ENCODE results near the gene YARS2.

YARS2 gene

GRCh38 chr12:32789446-32789845 is 33.7 kb upstream of the YARS2 start:
- H2BK120ac ChIP-seq (ENCODE audit: low read depth, low read length) = no peak overlapping the region
- no peak overlapping the region for H2BK15ac ChIP-seq (replicated peaks; ENCODE audit: low read depth)
- H3K23ac ChIP-seq (ENCODE audit: low read length) = no peak overlapping the region
- no peaks in the 10 kb centered on the region for H3K36me3 ChIP-seq (ENCODE audit: control insufficient read depth, insufficient read depth, low read length)
- no peaks in the 10 kb centered on the region for H3K79me1 ChIP-seq (ENCODE audit: low read length)
- no peak overlapping the region for H2AK5ac ChIP-seq (ENCODE audit: low read length)
- no peak overlapping the region for H3K4me2 ChIP-seq (ENCODE audit: low read length)
- no peaks in the 10 kb centered on the region for H3K79me2 ChIP-seq (ENCODE audit: control insufficient read depth, insufficient read depth, low read length)
- no peak overlapping the region for H3K27ac ChIP-seq (ENCODE audit: low read depth, low read length)
- DNase-seq = no peak
- no peak overlapping the region for H3K9ac ChIP-seq (ENCODE audit: low read length)
- no peak overlapping the region for H3K4ac ChIP-seq (ENCODE audit: low read depth, low read length)
- no peak overlapping the region for H2BK5ac ChIP-seq (ENCODE audit: low read length)
- no peak overlapping the region for H4K8ac ChIP-seq (ENCODE audit: low read depth, low read length)
- no peak overlapping the region for H3K4me3 ChIP-seq (ENCODE audit: low read length)
- no peak overlapping the region for H4K5ac ChIP-seq (ENCODE audit: low read length)
- no peaks in the 10 kb centered on the region for H3K4me1 ChIP-seq (ENCODE audit: control insufficient read depth, low read depth, low read length)
- no peak overlapping the region for H3K56ac ChIP-seq (ENCODE audit: low read length)
- H3K27me3 ChIP-seq (ENCODE audit: insufficient read depth, low read length, poor library complexity) = no peaks in the 10 kb centered on the region
- H3K18ac ChIP-seq (ENCODE audit: low read length) = no peak overlapping the region

GRCh38 chr12:32788405-32788804 is 32.7 kb upstream of the YARS2 start:
- H3K79me2 ChIP-seq (ENCODE audit: control insufficient read depth, insufficient read depth, low read length) = no peaks in the 10 kb centered on the region
- no peak overlapping the region for H4K8ac ChIP-seq (ENCODE audit: low read depth, low read length)
- H3K4me3 ChIP-seq (ENCODE audit: low read length) = no peak overlapping the region
- no peaks in the 10 kb centered on the region for H3K4me1 ChIP-seq (ENCODE audit: control insufficient read depth, low read depth, low read length)
- H3K27me3 ChIP-seq (ENCODE audit: insufficient read depth, low read length, poor library complexity) = no peaks in the 10 kb centered on the region
- H2BK15ac ChIP-seq (replicated peaks; ENCODE audit: low read depth) = no peak overlapping the region
- no peaks in the 10 kb centered on the region for H3K79me1 ChIP-seq (ENCODE audit: low read length)
- H3K9ac ChIP-seq (ENCODE audit: low read length) = no peak overlapping the region
- H2AK5ac ChIP-seq (ENCODE audit: low read length) = no peak overlapping the region
- no peak overlapping the region for H3K4me2 ChIP-seq (ENCODE audit: low read length)
- no peak overlapping the region for H3K56ac ChIP-seq (ENCODE audit: low read length)
- H4K5ac ChIP-seq (ENCODE audit: low read length) = no peak overlapping the region
- H3K23ac ChIP-seq (ENCODE audit: low read length) = no peak overlapping the region
- H2BK120ac ChIP-seq (ENCODE audit: low read depth, low read length) = no peak overlapping the region
- no peak overlapping the region for H3K27ac ChIP-seq (ENCODE audit: low read depth, low read length)
- no peaks in the 10 kb centered on the region for H3K36me3 ChIP-seq (ENCODE audit: control insufficient read depth, insufficient read depth, low read length)
- no peak overlapping the region for H3K18ac ChIP-seq (ENCODE audit: low read length)
- no CpG with 5 or more reads among the region's 4 CpGs for WGBS (ENCODE audit: extremely low coverage, insufficient coverage, low lambda C conversion rate)
- no peak overlapping the region for H3K4ac ChIP-seq (ENCODE audit: low read depth, low read length)
- DNase-seq = no peak
- no peak overlapping the region for H2BK5ac ChIP-seq (ENCODE audit: low read length)

DNA sequence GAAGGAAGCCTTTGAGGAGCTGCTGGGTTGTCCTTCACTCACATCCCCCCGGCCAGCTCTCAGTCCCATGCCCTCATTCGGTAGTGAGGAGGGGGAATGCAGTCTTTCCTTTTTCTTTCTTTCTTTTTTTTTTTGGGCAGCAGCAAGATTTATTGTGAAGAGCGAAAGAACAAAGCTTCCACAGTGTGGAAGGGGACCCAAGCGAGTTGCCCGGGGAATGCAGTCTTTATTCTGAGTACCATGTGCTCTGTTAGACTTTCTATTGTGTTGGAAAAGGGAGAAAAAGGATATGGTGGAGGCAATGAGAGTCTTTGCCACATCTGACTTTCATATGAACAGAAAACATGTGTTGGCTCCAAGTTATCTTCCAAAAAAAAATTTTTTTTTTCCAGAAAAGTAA is 29.9 kb upstream of the YARS2 start:
- WGBS (ENCODE audit: extremely low coverage, insufficient coverage, low lambda C conversion rate) = no CpG with 5 or more reads among the region's 5 CpGs
- H4K8ac ChIP-seq (ENCODE audit: low read depth, low read length) = no peak overlapping the region
- DNase-seq = no peak
- H3K4ac ChIP-seq (ENCODE audit: low read depth, low read length) = no peak overlapping the region
- no peaks in the 10 kb centered on the region for H3K79me1 ChIP-seq (ENCODE audit: low read length)
- H3K27me3 ChIP-seq (ENCODE audit: insufficient read depth, low read length, poor library complexity) = no peaks in the 10 kb centered on the region
- no peak overlapping the region for H3K23ac ChIP-seq (ENCODE audit: low read length)
- H3K4me3 ChIP-seq (ENCODE audit: low read length) = no peak overlapping the region
- no peak overlapping the region for H2BK15ac ChIP-seq (replicated peaks; ENCODE audit: low read depth)
- no peak overlapping the region for H3K4me2 ChIP-seq (ENCODE audit: low read length)
- no peak overlapping the region for H2BK5ac ChIP-seq (ENCODE audit: low read length)
- H3K18ac ChIP-seq (ENCODE audit: low read length) = no peak overlapping the region
- no peak overlapping the region for H3K27ac ChIP-seq (ENCODE audit: low read depth, low read length)
- no peak overlapping the region for H2AK5ac ChIP-seq (ENCODE audit: low read length)
- H3K4me1 ChIP-seq (ENCODE audit: control insufficient read depth, low read depth, low read length) = no peaks in the 10 kb centered on the region
- no peaks in the 10 kb centered on the region for H3K36me3 ChIP-seq (ENCODE audit: control insufficient read depth, insufficient read depth, low read length)
- H3K9ac ChIP-seq (ENCODE audit: low read length) = no peak overlapping the region
- H4K5ac ChIP-seq (ENCODE audit: low read length) = no peak overlapping the region
- H3K56ac ChIP-seq (ENCODE audit: low read length) = no peak overlapping the region
- no peaks in the 10 kb centered on the region for H3K79me2 ChIP-seq (ENCODE audit: control insufficient read depth, insufficient read depth, low read length)
- no peak overlapping the region for H2BK120ac ChIP-seq (ENCODE audit: low read depth, low read length)

- Histone ChIP-seq H4K5ac (ENCODE audit: low read length) (no peak overlapping the region), H2BK15ac (replicated peaks; ENCODE audit: low read depth) (no peak overlapping the region), H3K4me1 (ENCODE audit: control insufficient read depth, low read depth, low read length) (no peaks in the 10 kb centered on the region), H3K27me3 (ENCODE audit: insufficient read depth, low read length, poor library complexity) (no peaks in the 10 kb centered on the region), H2AK5ac (ENCODE audit: low read length) (no peak overlapping the region), H2BK120ac (ENCODE audit: low read depth, low read length) (no peak overlapping the region), H3K56ac (ENCODE audit: low read length) (no peak overlapping the region), H4K8ac (ENCODE audit: low read depth, low read length) (no peak overlapping the region), H3K79me2 (ENCODE audit: control insufficient read depth, insufficient read depth, low read length) (no peaks in the 10 kb centered on the region), H3K9ac (ENCODE audit: low read length) (no peak overlapping the region), H3K4me3 (ENCODE audit: low read length) (no peak overlapping the region), H3K23ac (ENCODE audit: low read length) (no peak overlapping the region), H3K4ac (ENCODE audit: low read depth, low read length) (no peak overlapping the region), H3K4me2 (ENCODE audit: low read length) (no peak overlapping the region), H3K18ac (ENCODE audit: low read length) (no peak overlapping the region), H3K79me1 (ENCODE audit: low read length) (no peaks in the 10 kb centered on the region), H3K36me3 (ENCODE audit: control insufficient read depth, insufficient read depth, low read length) (no peaks in the 10 kb centered on the region), H3K27ac (ENCODE audit: low read depth, low read length) (no peak overlapping the region), H2BK5ac (ENCODE audit: low read length) (no peak overlapping the region)
- no CpG with 5 or more reads among the region's 3 CpGs for WGBS (ENCODE audit: extremely low coverage, insufficient coverage, low lambda C conversion rate)
- no peak for DNase-seq
These were observed 27.3 kb upstream of the YARS2 start for GRCh38 chr12:32783029-32783428.

DNA sequence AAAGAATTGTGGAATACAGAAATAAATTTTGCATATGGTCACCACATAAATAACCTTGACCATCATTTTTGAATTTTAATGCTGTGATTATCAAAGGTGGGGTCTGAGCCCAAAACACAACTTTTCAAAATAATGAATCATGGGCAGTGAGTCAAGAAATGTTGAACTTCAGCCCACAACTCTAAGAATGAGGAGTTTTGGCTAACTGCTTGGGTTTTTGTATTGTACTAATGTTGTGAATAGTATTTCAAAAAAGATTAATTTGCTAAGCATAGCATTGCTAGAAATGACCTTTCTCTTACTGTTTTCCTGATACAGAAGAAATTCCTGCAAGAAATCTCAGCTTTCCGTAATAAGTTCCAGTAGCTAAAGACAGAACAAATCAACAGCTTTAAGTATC is 24.4 kb upstream of the YARS2 start:
- no peak overlapping the region for H3K27ac ChIP-seq (ENCODE audit: low read depth, low read length)

DNA sequence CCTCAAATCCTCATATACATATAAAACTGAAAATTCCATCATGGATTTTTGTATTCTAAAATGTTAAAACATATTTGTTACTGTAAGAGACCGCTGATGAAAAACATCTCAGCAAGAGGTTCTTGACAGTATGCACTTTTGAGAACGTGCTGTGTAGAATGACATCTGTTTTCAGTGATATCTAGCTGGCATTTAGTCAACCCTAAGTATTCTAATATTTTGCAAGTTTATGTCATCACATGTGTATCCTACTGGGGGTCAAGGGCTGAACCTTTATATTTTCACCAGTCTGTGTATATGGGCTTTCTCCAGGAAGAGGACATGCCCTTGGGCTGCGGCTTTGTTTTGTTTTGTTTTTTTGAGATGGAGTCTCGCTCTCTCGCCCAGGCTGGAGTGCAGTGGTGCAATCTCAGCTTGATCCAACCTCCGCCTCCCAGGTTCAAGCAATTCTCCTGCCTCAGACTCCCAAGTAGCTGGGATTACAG is 22.0 kb upstream of the YARS2 start:
- Histone ChIP-seq H3K9ac (ENCODE audit: low read length) (no peak overlapping the region), H2AK5ac (ENCODE audit: low read length) (no peak overlapping the region), H3K4me1 (ENCODE audit: control insufficient read depth, low read depth, low read length) (no peaks in the 10 kb centered on the region), H3K4ac (ENCODE audit: low read depth, low read length) (no peak overlapping the region), H3K36me3 (ENCODE audit: control insufficient read depth, insufficient read depth, low read length) (no peaks in the 10 kb centered on the region), H2BK5ac (ENCODE audit: low read length) (no peak overlapping the region), H3K23ac (ENCODE audit: low read length) (no peak overlapping the region), H3K4me3 (ENCODE audit: low read length) (no peak overlapping the region), H2BK15ac (replicated peaks; ENCODE audit: low read depth) (no peak overlapping the region), H2BK120ac (ENCODE audit: low read depth, low read length) (no peak overlapping the region), H3K18ac (ENCODE audit: low read length) (no peak overlapping the region), H3K27me3 (ENCODE audit: insufficient read depth, low read length, poor library complexity) (no peaks in the 10 kb centered on the region), H4K5ac (ENCODE audit: low read length) (no peak overlapping the region), H4K8ac (ENCODE audit: low read depth, low read length) (no peak overlapping the region), H3K27ac (ENCODE audit: low read depth, low read length) (no peak overlapping the region), H3K79me2 (ENCODE audit: control insufficient read depth, insufficient read depth, low read length) (no peaks in the 10 kb centered on the region), H3K79me1 (ENCODE audit: low read length) (no peaks in the 10 kb centered on the region), H3K56ac (ENCODE audit: low read length) (no peak overlapping the region), H3K4me2 (ENCODE audit: low read length) (no peak overlapping the region)
- DNase-seq = no peak
- WGBS (ENCODE audit: extremely low coverage, insufficient coverage, low lambda C conversion rate) = no CpG with 5 or more reads among the region's 6 CpGs

More for the DNA sequence above, 24.4 kb upstream of the YARS2 start:
- Histone ChIP-seq H3K27me3 (ENCODE audit: insufficient read depth, low read length, poor library complexity) (no peaks in the 10 kb centered on the region), H3K4me2 (ENCODE audit: low read length) (no peak overlapping the region), H3K9ac (ENCODE audit: low read length) (no peak overlapping the region), H4K8ac (ENCODE audit: low read depth, low read length) (no peak overlapping the region), H3K79me2 (ENCODE audit: control insufficient read depth, insufficient read depth, low read length) (no peaks in the 10 kb centered on the region), H3K18ac (ENCODE audit: low read length) (no peak overlapping the region), H2BK15ac (replicated peaks; ENCODE audit: low read depth) (no peak overlapping the region), H2BK120ac (ENCODE audit: low read depth, low read length) (no peak overlapping the region), H3K4me1 (ENCODE audit: control insufficient read depth, low read depth, low read length) (no peaks in the 10 kb centered on the region), H3K4ac (ENCODE audit: low read depth, low read length) (no peak overlapping the region), H3K56ac (ENCODE audit: low read length) (no peak overlapping the region), H2BK5ac (ENCODE audit: low read length) (no peak overlapping the region), H2AK5ac (ENCODE audit: low read length) (no peak overlapping the region), H3K23ac (ENCODE audit: low read length) (no peak overlapping the region), H3K4me3 (ENCODE audit: low read length) (no peak overlapping the region), H3K36me3 (ENCODE audit: control insufficient read depth, insufficient read depth, low read length) (no peaks in the 10 kb centered on the region), H4K5ac (ENCODE audit: low read length) (no peak overlapping the region), H3K79me1 (ENCODE audit: low read length) (no peaks in the 10 kb centered on the region)
- no CpG with 5 or more reads among the region's 1 CpG for WGBS (ENCODE audit: extremely low coverage, insufficient coverage, low lambda C conversion rate)
- no peak for DNase-seq
